GM19328 (cell line): Measurements from ENCODE around the gene CACNA2D1.

Source experiments
- ATAC-seq: cut with Tn5 transposase; IDR thresholded peaks from one replicate; pipeline ENCODE4 v1.9.1; 2021; ENCODE audit warnings: mild to moderate bottlenecking, moderate library complexity; ENCODE audit not compliant: unreplicated experiment

Gene CACNA2D1

GRCh38 chr7:82129091-82129490 is 314.5 kb downstream of the CACNA2D1 start:
- ATAC-seq = no peak

- no peak for ATAC-seq
Observed at GRCh38 chr7:82128546-82128945, 315.0 kb downstream of the CACNA2D1 start.

GRCh38 chr7:82126576-82126975 is 317.0 kb downstream of the CACNA2D1 start:
- no peak for ATAC-seq

- ATAC-seq = no peak
Observed at GRCh38 chr7:82124445-82124844, 319.1 kb downstream of the CACNA2D1 start.

GRCh38 chr7:82122275-82122674 is 321.3 kb downstream of the CACNA2D1 start:
- ATAC-seq = no peak

GRCh38 chr7:82114237-82114636 is 329.3 kb downstream of the CACNA2D1 start:
- no peak for ATAC-seq

GRCh38 chr7:82110146-82110840 is 333.3 kb downstream of the CACNA2D1 start:
- ATAC-seq = no peak

GRCh38 chr7:82109288-82109687 is 334.3 kb downstream of the CACNA2D1 start:
- no peak for ATAC-seq

- ATAC-seq = no peak
Observed at GRCh38 chr7:82106201-82106600, 337.4 kb downstream of the CACNA2D1 start.

GRCh38 chr7:82105463-82105862 is 338.1 kb downstream of the CACNA2D1 start:
- no peak for ATAC-seq

GRCh38 chr7:82098414-82098813 is 345.2 kb downstream of the CACNA2D1 start:
- ATAC-seq = no peak

- no peak for ATAC-seq
Observed at GRCh38 chr7:82091126-82091684, 352.4 kb downstream of the CACNA2D1 start.

GRCh38 chr7:82087099-82087498 is 356.5 kb downstream of the CACNA2D1 start:
- ATAC-seq = no peak

- ATAC-seq = no peak
Observed at GRCh38 chr7:82085116-82085515, 358.5 kb downstream of the CACNA2D1 start.

GRCh38 chr7:82081644-82082224 is 361.8 kb downstream of the CACNA2D1 start:
- ATAC-seq = no peak

- no peak for ATAC-seq
Observed at GRCh38 chr7:82080254-82080927, 363.2 kb downstream of the CACNA2D1 start.

- ATAC-seq = no peak
Observed at GRCh38 chr7:82079527-82079926, 364.1 kb downstream of the CACNA2D1 start.

- no peak for ATAC-seq
Observed at GRCh38 chr7:82078807-82079206, 364.8 kb downstream of the CACNA2D1 start.

GRCh38 chr7:82071468-82071867 is 372.1 kb downstream of the CACNA2D1 start:
- ATAC-seq = no peak

GRCh38 chr7:82067628-82068264 is 375.8 kb downstream of the CACNA2D1 start:
- ATAC-seq = no peak

- ATAC-seq = no peak
Observed at GRCh38 chr7:82057476-82057875, 386.1 kb downstream of the CACNA2D1 start.
